Left ventricle myocardium superior (tissue), 1 donor: ENCODE results near the gene NDOR1. TPM values are rescaled to one million over a fixed set of nuclear protein-coding genes. Genes with fewer than 3 reads are reported as not detected.

ENCODE experiments used
- ATAC-seq: fragments of 200-7000 bp; cut with Tn5 transposase; one replicate; pipeline ENCODE4 v1.9.1; 2020; ENCODE audit warnings: mild to moderate bottlenecking, moderate library complexity
- DNase-seq: peaks from one replicate; pipeline ENCODE4 v3.0.0-alpha.2; 2020
- intact Hi-C: fragments of 100-400 bp; cut with micrococcal nuclease; formaldehyde crosslinking; loops from one replicate; pipeline ENCODE4 v1.11.0; 2022
- total RNA-seq: library from RNA; stranded (reverse); fragmentation: NEBNext Ultra II Directional; extraction: Animal tissue kit (Norgen Biotek cat#: 25700); gene quantifications from one replicate; pipeline ENCODE4 v1.2.1, GENCODE V29; 2021
- donor health status: DM: no; HTN: yes; CAD: no; lungs with severe emphysema.

The NDOR1 gene
- total RNA-seq, 1 donor from 2014 or later = 5.7 TPM

DNA sequence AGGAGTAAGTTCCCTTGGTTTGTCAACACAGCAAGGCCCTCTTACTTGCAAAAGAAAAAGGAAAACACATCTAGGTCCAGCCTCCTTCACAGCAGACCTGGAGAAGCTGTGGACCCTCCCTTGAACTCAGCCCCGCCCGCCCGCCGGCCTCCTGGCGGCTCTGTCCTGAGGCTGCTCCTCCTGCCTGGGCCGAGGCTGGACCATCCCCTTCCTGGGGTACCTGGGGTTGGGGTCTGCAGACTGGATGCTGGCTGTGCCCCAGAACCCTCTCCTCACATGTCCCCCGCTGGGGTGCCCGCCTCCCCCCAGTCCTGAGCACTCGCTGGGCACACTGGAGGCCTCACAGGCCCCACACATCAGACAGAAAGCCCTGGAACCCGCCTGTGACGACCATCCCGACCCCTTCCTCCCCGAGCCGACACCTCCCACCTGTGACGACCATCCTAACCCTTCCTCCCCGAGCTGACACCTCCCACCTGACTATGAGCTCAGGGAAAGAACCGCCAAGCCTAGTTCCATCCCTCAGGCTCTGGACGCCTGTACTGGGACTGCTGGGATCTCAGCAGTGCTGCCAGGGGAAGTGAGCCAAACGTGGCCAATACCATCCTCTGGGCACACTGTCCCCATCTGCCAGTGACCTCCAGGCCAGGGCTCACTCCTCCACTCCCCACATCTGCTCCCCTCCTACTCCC, 26.4 kb upstream of the NDOR1 start:
- DNase-seq = no peak
- ATAC-seq = no peak
- intact Hi-C loops = no loop called here

DNA sequence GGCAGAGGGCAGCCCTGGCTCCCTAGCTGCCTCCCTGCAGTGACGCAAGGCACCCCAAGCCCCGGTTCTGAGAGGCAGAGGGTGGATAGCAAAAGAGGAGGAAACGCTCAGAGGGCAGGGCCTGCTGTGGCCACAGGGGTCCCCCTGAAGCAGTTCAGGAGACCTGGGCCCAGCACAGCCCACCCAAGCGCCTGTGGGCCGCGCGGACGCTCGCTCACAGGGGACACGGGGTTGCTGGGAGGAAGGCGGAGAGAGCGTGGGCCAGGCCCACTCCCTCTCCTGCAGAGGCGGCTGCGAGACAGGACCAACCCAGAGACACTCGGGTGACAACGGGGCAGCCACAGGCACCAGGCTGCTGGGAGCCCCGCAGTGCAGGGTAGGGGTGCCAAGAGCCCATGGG, 25.7 kb upstream of the NDOR1 start:
- no peak for ATAC-seq
- DNase-seq = no peak
- intact Hi-C loops = no loop called here

DNA sequence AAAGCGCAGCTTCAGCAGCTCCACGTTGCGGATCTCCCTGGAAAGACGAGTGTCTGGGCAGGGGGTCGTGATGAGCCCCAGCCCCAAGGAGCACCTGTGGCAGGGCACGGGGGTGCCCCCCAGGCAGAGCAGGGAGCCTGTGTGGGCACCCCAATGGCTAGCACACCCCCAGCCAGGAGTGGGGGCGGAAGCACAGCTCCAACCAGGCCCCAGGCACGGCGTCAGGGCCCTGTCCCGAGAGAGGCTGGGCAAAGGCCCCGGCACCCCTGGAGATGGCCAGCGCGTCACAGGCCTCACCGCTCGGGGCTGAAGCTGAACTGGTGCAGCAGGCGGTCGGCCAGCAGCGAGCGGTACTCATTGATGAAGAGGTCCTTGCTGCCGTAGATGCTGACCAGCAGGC, 25.0 kb upstream of the NDOR1 start:
- intact Hi-C loops = no loop called here
- ATAC-seq (no peak), DNase-seq (no peak)

DNA sequence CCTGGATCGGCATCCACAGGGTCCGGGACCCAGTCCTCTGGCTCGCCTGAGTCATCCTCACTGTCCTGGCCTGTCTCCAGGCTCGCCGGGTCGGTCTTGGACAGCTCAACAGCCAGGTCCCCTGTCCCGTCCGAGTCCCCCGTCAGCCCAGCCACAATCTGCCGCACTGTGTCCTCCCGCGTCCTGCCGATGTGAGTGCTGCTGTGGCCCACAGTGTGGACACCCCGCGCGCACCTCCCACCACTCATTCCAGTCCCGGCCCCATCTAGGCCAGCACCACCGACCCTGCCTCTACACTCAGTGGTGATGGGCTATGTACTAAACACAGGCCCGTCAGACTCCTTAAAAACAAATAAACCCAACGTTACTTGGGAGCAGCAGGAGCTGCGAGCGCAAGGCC, 23.8 kb upstream of the NDOR1 start:
- DNase-seq = no peak
- no peak for ATAC-seq
- intact Hi-C loops = no loop called here

DNA sequence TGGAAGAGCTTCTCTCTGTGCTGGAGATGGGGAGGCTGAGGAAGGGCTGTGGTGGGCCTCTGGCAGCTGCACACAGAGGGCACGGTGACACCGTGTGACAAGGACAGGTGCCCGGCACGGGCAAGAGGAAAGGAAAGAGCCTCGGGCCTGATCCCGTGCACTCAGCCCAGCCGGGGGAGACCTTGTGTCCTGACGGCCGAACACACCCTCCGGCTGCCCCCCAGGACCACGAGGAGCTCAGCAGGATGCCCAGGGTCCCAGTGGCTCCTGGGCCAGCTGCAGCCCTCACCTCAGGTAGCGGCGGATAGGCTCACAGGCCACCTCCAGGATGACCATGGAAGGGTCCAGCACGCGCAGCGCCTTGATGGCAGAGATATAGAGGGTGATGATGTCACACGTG, 22.7 kb upstream of the NDOR1 start:
- intact Hi-C loops = no loop called here
- no peak for ATAC-seq

DNA sequence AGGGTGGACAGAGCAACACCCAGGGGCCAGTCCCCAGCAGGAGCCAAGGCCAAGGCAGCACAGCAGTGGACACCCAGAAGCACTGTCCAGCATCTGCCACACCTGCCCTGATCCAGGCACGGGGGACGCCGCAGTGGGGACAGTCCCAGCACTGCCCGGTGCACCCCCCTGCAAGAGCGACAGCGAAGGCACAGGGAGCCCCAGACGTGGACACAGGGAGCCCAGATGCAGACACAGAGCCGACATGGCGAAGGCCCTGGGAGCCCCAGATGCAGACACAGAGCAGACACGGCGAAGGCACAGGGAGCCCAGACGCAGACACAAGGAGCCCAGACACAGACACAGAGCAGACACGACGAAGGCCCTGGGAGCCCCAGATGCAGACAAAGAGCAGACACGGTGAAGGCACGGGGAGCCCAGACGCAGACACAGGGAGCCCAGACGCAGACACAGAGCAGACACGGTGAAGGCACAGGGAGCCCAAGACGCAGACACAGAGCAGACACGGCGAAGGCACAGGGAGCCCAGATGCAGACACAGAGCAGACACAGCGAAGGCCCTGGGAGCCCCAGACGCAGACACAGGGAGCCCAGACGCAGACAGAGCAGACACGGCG, 21.4 kb upstream of the NDOR1 start:
- ATAC-seq = no peak
- no peak for DNase-seq
- intact Hi-C loops = no loop called here

More for the DNA sequence above, 22.7 kb upstream of the NDOR1 start:
- DNase-seq = no peak

DNA sequence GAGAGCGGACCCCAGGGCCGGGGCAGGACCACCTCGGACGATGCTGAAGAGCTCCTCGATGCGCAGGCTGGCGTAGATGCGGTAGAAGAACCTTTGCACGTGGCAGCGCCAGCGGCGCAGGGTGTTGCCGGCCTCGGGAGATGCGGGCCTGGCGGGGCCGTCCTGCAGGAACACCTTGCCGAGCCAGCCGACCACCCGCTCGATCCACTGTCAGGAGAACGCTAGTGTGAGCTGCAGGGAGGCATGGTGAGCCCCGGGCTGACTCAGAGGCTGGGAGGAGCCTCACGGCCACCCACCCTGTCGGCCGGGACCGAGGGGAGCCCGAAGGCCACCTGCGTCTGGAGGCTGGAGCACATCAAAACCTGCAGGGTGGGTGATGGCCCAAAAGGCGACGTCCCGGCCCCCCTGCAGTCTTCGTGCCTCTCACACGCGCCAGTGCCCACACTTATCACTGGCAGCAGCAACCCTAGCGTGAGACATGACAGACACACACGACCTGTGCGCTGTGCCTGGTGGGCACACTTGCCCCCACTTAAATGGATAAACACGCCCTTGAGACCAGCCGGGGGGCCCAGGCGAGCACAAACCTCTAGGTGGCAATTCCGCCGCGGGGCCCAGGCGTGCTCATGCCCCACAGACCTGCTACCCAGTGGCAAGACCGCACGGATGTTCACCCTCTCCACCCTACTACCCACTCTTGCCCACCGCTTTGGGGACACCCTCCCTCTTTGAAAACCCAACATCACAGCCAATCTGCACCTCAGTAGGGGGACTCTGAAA, 20.4 kb upstream of the NDOR1 start:
- no peak for DNase-seq
- intact Hi-C loops = no loop called here
- no peak for ATAC-seq

DNA sequence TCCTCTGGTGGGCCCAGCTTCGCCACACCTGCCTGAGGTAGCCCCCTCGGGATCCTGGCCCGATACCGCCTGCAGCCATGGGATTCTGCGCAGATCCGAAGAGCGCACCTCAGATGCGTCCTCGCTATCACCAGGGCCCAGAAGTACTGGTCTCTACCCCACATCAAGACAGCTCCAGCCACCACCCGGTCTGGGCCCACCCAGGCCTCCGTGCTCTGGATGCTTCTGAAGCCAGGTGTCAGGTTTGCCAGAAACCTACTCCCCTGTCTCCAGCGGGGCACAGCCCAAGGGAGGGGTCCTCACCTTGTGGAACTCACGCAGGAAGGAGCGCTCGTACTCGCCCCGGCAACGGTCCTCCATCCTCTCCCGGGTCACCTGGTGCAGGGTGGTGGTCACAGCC, 19.6 kb upstream of the NDOR1 start:
- ATAC-seq = no peak
- DNase-seq = no peak
- intact Hi-C loops = no loop called here

DNA sequence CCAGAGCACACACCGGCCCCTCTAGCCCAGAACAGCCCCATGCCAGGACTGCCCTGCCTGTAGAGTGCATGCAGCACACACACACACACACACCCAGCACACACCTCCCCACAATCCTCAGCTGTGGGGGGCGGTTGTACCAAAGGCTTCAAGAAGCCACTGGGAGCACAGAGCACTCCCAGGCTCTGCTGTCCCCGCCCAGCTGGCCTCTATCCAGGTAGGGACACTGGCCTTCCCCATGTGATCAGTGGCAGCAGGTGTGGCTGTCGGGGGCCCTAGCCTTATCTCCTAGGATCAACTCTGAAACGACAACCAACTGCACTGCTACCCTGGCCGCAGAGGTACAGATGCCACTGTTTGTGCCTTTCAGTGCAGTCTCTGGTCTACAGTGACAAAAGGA, 19.1 kb upstream of the NDOR1 start:
- DNase-seq (no peak), ATAC-seq (no peak)
- intact Hi-C loops = no loop called here

DNA sequence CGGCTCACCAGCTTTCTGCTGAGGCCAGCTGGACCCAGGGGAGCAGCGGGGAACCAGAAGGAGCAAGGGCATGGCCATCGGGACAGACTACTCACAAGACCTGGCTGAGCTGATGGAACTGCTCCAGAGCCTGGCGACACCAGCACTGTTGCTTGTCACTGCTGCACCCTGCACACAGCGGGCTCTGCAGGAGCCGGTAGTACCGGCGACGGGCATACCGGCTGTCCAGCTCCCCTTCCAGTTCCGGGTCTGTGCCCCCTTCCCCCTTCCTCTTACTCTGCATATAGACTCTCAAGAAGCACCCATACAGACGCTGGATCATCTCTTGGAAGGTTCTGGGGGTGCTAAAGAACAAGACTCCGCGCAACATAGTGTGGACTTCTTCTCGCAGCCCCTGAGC, 18.1 kb upstream of the NDOR1 start:
- DNase-seq (no peak), ATAC-seq (no peak)
- intact Hi-C loops = no loop called here

DNA sequence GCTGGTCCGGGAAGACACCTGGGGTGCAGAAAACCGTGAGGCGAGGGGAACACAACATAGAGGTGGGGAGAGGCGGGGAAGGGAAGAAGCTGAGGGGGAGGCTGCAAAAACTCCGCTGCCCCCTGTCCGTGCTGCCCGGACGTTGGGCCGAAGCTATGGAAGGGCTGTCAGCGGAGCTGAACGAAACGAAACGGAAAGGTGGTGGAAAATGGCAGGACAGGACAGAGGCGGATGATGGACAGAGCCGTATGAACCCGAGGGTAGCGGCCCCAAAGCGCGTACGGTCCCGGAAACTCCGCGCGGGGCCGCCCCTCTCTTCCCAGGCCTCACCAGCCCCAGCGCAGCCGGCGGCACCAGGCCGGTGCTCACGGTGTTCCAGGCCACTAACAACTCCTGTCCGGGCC, 17.4 kb upstream of the NDOR1 start:
- no peak for DNase-seq
- intact Hi-C loops = no loop called here
- no peak for ATAC-seq

DNA sequence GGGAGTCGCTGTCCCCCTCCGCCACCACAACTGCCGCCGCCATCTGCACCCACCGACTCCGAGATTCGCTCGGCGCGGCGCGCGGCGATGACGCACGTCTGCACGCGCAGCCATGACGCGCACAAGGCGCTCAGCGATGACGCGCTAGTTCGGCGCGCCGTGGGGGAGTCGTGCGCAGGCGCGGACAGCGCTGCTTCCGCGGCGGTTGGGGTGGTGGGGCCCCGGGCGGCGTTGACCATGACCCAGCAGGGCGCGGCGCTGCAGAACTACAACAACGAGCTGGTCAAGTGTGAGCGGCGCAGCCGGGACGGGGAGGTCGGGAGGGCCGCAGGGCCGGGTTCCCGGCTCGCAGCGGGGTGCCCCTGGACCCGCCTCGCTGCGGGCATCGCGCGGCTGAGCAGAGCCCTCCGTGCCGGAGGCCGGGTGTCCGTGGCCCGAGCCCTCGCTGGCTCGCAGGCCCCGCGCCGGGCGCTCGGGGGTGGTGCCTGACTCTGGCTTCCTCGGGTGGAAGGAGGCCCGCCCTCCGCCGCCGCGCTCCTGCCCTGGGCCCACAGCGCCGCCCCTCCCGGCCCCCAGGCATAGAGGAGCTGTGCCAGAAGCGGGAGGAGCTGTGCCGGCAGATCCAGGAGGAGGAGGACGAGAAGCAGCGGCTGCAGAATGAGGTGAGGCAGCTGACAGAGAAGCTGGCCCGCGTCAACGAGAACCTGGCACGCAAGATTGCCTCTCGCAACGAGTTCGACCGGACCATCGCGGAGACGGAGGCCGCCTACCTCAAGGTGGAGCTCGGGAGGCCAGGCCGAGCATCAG, 16.8 kb upstream of the NDOR1 start, which contains the start of the genes ANAPC2 and SSNA1:
TSS of gene ANAPC2 (minus strand) at position 71 of the 807 bp plus-strand sequence. CDS start at position 43, 28 bp downstream.
TSS of gene SSNA1 (plus strand) at position 187 of the 807 bp plus-strand sequence. CDS start at position 238, 51 bp downstream.
- peak; percentile 98 for DNase-seq
- intact Hi-C loops = no loop called here
- peak; percentile 90 for ATAC-seq

DNA sequence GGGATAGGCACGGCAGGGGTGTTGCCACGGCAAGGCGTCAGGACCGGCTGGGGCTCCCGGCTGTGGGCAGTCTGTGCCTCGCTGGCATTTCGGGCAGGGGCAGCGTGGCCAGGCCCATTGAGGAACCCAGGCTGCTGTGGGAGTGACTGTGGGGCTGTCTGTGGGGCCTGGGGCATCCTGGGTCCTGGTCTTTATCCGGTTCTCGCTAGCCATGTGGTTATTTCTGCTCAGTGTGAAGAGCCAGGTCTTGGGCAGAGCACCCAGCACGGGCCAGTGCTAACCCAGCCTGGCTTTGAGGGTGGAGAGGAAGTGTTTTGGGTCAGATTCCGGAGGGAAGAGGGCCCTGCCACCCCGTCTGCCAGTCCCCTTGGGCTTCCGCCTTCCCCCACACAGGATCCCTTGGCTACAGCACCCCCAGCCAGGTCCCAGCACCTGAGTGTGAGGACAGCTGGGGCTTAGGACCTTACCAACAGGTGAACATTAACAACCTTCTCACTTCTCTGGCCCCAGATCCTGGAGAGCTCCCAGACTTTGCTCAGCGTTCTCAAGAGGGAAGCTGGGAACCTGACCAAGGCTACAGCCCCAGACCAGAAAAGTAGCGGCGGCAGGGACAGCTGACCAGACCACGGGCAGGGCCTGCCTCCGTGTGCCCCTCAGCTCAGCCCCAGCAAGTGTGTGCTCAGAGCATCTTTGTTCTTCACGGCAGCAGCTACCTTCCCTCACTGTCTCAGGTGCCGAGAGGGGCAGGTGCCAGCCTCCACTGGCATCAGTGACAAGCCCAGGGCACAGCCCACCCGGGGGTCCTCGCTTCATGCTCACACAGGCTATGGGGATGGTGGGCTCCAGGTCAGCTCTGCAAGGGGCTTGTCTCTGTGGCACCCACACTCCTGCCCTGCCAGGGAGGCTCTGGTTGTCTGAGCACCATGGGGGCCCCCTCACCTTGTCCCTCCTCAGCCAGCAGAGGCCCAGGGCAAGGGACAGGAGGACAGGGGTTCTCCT, 15.9 kb upstream of the NDOR1 start:
- no peak for DNase-seq
- intact Hi-C loops = no loop called here
- ATAC-seq = no peak

DNA sequence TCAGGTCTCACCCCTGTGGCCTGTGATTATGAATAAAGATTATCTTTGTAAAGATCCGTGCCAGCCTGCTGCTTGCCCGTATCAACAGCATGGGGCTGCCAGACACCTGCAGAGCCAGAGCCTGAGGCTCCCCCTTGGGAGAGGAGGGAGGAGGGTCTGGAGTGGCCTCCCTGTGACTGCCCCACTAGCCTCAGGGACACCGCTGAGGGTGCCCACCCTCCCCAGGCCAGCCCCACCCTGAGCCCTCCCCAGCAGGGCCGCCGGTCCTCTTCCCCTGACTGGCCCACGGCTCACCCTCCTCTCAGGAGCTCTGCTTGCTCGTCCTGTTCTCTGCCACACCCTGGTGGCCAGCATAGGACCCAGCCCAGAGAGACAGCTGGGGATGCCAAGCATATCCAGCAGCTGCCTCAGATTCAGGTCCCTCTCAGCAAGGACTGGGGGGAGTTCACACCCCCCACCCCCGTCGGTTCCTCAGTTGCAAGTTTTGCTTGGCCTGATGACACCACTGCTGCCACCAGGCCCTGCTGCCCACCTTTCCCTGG, 15.1 kb upstream of the NDOR1 start:
- no peak for DNase-seq
- intact Hi-C loops = no loop called here
- no peak for ATAC-seq

DNA sequence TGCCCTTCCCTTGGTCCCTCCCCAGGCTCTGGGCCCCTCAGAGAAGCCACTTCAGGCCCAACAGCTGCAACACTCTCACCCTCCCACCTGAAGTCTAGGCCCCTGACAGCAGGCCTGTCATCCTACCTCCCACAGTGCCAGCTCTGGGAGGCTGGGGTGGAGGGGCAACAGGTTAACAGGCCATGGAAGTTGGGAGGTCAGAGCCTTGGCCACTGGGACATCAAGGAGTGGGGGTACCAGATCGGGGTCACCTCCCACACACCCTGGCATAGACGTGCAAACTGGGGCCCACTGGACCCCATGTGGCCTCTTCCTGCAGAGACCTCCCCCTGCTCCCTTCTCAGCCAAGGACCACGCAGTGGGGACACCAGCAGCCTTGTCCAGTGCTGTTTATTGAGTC, 14.3 kb upstream of the NDOR1 start:
- intact Hi-C loops = no loop called here
- no peak for ATAC-seq
- no peak for DNase-seq

DNA sequence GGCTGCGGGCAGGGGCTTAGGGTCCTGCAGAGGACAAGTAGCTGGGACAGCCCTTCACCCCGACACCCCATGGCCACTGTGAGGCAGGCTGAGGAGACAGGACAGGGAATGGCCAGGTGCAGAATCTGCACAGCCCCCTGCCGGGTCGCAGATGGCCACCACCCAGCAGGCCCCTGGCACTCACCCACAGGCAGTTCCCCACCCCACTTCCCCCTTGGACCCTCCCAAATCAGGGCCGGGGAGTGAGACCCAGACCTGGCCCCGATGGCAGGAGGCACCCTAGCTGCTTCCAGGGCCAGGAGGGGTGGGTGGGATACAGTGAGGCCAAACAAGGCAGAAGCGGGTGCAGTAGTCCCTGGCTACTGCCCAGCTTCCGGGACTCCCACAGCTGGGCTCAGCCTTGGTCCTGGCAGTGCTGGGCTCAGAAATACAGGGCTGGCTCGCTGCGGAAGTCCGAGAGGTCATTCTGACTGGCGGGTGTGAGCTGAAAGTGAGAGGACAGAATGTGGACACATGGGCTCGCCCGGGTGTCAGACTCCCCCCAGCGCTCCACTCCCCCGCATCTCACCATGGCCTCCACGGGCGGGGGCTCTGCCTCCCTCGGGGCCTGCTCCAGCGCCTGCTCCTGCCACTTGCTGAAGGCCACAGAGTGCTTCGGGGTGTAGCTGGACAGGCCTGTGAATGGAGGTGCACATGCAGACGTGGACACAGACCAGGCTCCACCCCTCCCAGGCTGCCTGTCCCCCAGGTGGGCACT, 13.6 kb upstream of the NDOR1 start:
- DNase-seq (no peak), ATAC-seq (no peak)
- intact Hi-C loops = no loop called here

DNA sequence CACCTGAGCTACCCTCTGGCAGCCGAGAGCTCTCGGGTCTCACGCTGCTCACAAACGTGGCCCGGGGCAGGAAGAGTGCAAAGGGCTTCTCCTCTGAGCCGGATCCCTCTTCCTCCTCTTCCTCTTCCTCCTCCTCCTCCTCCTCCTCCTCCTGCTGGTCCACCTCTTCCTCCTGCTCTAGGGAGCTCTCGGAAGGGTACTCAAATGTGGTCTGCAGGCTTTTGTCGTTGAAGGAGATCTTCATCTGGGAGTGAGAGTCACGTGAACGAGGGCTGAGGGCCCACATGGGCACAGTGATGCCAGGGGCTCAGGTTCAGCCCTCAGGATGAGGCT, 13.1 kb upstream of the NDOR1 start:
- DNase-seq (no peak), ATAC-seq (no peak)
- intact Hi-C loops = no loop called here

DNA sequence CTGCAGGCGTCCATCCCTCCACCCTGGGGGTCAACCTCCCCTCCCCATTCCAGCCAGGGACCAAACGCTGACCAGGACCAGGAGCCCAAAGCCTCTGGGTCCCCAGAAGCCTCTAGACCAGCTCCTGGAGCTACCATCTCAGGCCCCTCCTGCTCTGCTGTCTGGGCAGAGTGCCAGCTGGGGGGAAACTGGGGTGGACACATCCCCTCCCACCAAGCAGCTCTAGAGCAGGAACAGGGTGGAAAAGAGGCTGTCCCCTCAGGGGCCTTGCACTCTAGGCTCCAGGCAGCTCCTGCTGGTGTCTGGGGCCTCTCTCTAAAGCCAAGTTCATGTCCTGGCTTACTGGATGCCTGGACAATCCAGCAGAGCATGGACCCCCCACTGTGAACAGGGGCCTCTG, 12.6 kb upstream of the NDOR1 start:
- intact Hi-C loops = no loop called here
- ATAC-seq (no peak), DNase-seq (no peak)
